Tibial nerve (tissue), 4 donors: Measurements from ENCODE around the gene OR13C3.

Source experiments
- CTCF ChIP-seq, 5 experiments: fragments of 200-600 bp in 3 of 5; fragments of 450-650 bp in 2 of 5; sonication (generic) in 3 of 5; IDR thresholded peaks; one replicate each; pipeline ENCODE4 v1.5.1; 2016 to 2019; ENCODE audit warnings: antibody characterized with exemption in 5 of 5, mild to moderate bottlenecking in 3 of 5, moderate library complexity in 2 of 5
- EP300 ChIP-seq, 2 donors: sonication (generic); formaldehyde crosslinking; IDR thresholded peaks; one replicate each; pipeline ENCODE4 v1.6.1; 2017; ENCODE audit warnings: antibody characterized with exemption in 2 of 2, mild to moderate bottlenecking in 1 of 2
- POLR2A ChIP-seq, 2 donors: fragments of 450-650 bp; IDR thresholded peaks; one replicate each; pipeline ENCODE4 v1.6.1; 2017; ENCODE audit warnings: antibody characterized with exemption in 2 of 2, mild to moderate bottlenecking in 2 of 2, moderate library complexity in 2 of 2

- TF ChIP-seq POLR2A (IDR thresholded peaks at IDR 0.05) (no peak), CTCF (IDR thresholded peaks at IDR 0.05) (no peak), EP300 (IDR thresholded peaks at IDR 0.05) (no peak)
Observed at GRCh38 chr9:104536756-104537155, at the start of gene OR13C3.
